H1 (cell line): ENCODE results near the gene C18orf63. TPM values are rescaled to one million over a fixed set of nuclear protein-coding genes. Genes with fewer than 3 reads are reported as not detected.
A peak's percentile ranks its signal among the peaks of the same experiment; 100 is the strongest.

ENCODE experiments used
- CTCF ChIA-PET: fragments of 300-600 bp; sonication (Branson Sonifier 250); formaldehyde crosslinking; loops from one replicate; lab custom pipeline; 2021; ENCODE audit not compliant: partially characterized antibody; lab: Charles Lee
- POLR2A ChIA-PET: fragments of 300-600 bp; sonication (Branson Sonifier 250); formaldehyde crosslinking; loops from one replicate; lab custom pipeline; 2021; ENCODE audit warnings: inconsistent platforms; ENCODE audit not compliant: partially characterized antibody; lab: Charles Lee
- DNase-seq, 2 experiments: peaks; one replicate each; pipeline versions ENCODE4 v3.0.0 to v3.0.0-alpha.2; 2010 to 2022; ENCODE audit warnings: low spot score in 2 of 2, low read depth in 1 of 2, mixed read lengths in 1 of 2
- FAIRE-seq: peaks from 2 replicates; lab custom pipeline; 2011; peaks lifted over from hg19 to GRCh38; lab: Jason Lieb, UNC
- H2AFZ ChIP-seq: 2 replicates; pipeline ENCODE4 v1.8.1; 2012; ENCODE audit warnings: low read length, inconsistent platforms
- H2AK5ac ChIP-seq: 2 replicates; pipeline ENCODE4 v1.6.1; 2013; ENCODE audit warnings: low read depth, low read length
- H2BK120ac ChIP-seq: replicated peaks from 2 replicates; pipeline ENCODE3; 2013; ENCODE audit warnings: low read depth, low read length, inconsistent platforms
- H2BK12ac ChIP-seq: 2 replicates; pipeline ENCODE4 v1.6.1; 2013; ENCODE audit warnings: low read depth, low read length
- H2BK15ac ChIP-seq: 2 replicates; pipeline ENCODE4 v1.6.1; 2013; ENCODE audit warnings: low read length
- H2BK20ac ChIP-seq: 2 replicates; pipeline ENCODE4 v1.6.1; 2013; ENCODE audit warnings: low read length
- H2BK5ac ChIP-seq: 2 replicates; pipeline ENCODE4 v1.6.1; 2013; ENCODE audit warnings: low read depth, low read length
- H3K14ac ChIP-seq: 2 replicates; pipeline ENCODE4 v1.6.1; 2013; ENCODE audit warnings: inconsistent platforms; ENCODE audit not compliant: insufficient read length
- H3K18ac ChIP-seq: 2 replicates; pipeline ENCODE4 v1.6.1; 2013; ENCODE audit warnings: low read length; ENCODE audit errors: extremely low read depth
- H3K23ac ChIP-seq: 2 replicates; pipeline ENCODE4 v1.6.1; 2013; ENCODE audit warnings: inconsistent platforms; ENCODE audit not compliant: insufficient read length
- H3K23me2 ChIP-seq: 2 replicates; pipeline ENCODE4 v1.6.1; 2013; ENCODE audit warnings: low read depth, low read length
- H3K27ac ChIP-seq: 2 replicates; pipeline ENCODE4 v1.6.1; 2011; ENCODE audit warnings: low read depth, low read length, inconsistent platforms
- H3K27me3 ChIP-seq, 4 experiments: replicated peaks in 1 of 4; 1 replicate in 1 of 4; 2 replicates in 3 of 4; pipeline versions ENCODE4 v1.6.1 to v1.8.1; 2011 to 2013; ENCODE audit warnings: low read length in 3 of 4, mild to moderate bottlenecking in 3 of 4, inconsistent platforms in 2 of 4, mixed read lengths in 2 of 4, moderate library complexity in 1 of 4; ENCODE audit not compliant: control insufficient read depth in 3 of 4, insufficient read depth in 3 of 4; ENCODE audit errors: extremely low read depth in 1 of 4
- H3K36me3 ChIP-seq, 4 experiments: 2 replicates each; pipeline versions ENCODE4 v1.6.1 to v1.8.1; 2011 to 2013; ENCODE audit warnings: mild to moderate bottlenecking in 4 of 4, low read length in 3 of 4, moderate library complexity in 2 of 4, control low read depth in 1 of 4, inconsistent platforms in 1 of 4; ENCODE audit not compliant: insufficient read depth in 4 of 4, control insufficient read depth in 2 of 4
- H3K4ac ChIP-seq: replicated peaks from 2 replicates; pipeline ENCODE3; 2013; ENCODE audit warnings: low read length, low read depth, mixed read lengths, inconsistent platforms; ENCODE audit not compliant: insufficient read length
- H3K4me1 ChIP-seq, 4 experiments: replicated peaks in 1 of 4; 1 replicate in 1 of 4; 2 replicates in 3 of 4; pipeline versions ENCODE4 v1.6.1 to v1.8.1; 2011 to 2013; ENCODE audit warnings: low read length in 3 of 4, inconsistent platforms in 2 of 4, mixed read lengths in 1 of 4; ENCODE audit not compliant: insufficient read depth in 4 of 4, control insufficient read depth in 3 of 4
- H3K4me2 ChIP-seq, 2 experiments: 2 replicates each; pipeline versions ENCODE4 v1.6.1 to v1.8.1; 2011 to 2013; ENCODE audit warnings: low read depth in 2 of 2, low read length in 2 of 2, control low read depth in 1 of 2, inconsistent platforms in 1 of 2, mild to moderate bottlenecking in 1 of 2; ENCODE audit not compliant: insufficient read depth in 1 of 2
- H3K4me3 ChIP-seq, 4 experiments: fragments of 200-600, 300-600 bp in 1 of 4; sonication (generic), shearing (Covaris generic), sonication (Bioruptor Twin) in 1 of 4; 2 replicates each; pipeline versions ENCODE4 v1.5.1 to v1.8.1; 2011 to 2016; ENCODE audit warnings: low read length in 4 of 4, low read depth in 3 of 4, control low read depth in 2 of 4, inconsistent platforms in 2 of 4, mild to moderate bottlenecking in 2 of 4, mixed read lengths in 1 of 4, moderate library complexity in 1 of 4; ENCODE audit not compliant: insufficient read depth in 2 of 4; ENCODE audit errors: extremely low read depth in 1 of 4
- H3K56ac ChIP-seq: replicated peaks from 2 replicates; pipeline ENCODE3; 2013; ENCODE audit warnings: low read depth, mild to moderate bottlenecking, mixed read lengths, low read length, inconsistent platforms; ENCODE audit not compliant: insufficient read length
- H3K79me1 ChIP-seq: 2 replicates; pipeline ENCODE4 v1.6.1; 2013; ENCODE audit warnings: low read depth, low read length, control low read depth
- H3K79me2 ChIP-seq, 2 experiments: 2 replicates each; pipeline versions ENCODE4 v1.6.1 to v1.8.1; 2012 to 2013; ENCODE audit warnings: low read length in 2 of 2, mild to moderate bottlenecking in 2 of 2, inconsistent platforms in 1 of 2; ENCODE audit not compliant: insufficient read depth in 2 of 2, control insufficient read depth in 1 of 2
- H3K9ac ChIP-seq, 4 experiments: replicated peaks in 1 of 4; 1 replicate in 1 of 4; 2 replicates in 3 of 4; pipeline versions ENCODE4 v1.6.1 to v1.8.1; 2011 to 2013; ENCODE audit warnings: low read depth in 3 of 4, low read length in 3 of 4, control low read depth in 2 of 4, mild to moderate bottlenecking in 2 of 4, moderate library complexity in 2 of 4, inconsistent platforms in 1 of 4; ENCODE audit errors: extremely low read depth in 1 of 4
- H3K9me3 ChIP-seq, 2 experiments: 2 replicates each; pipeline versions ENCODE4 v1.6.1 to v1.8.1; 2012 to 2013; ENCODE audit warnings: mild to moderate bottlenecking in 2 of 2, moderate library complexity in 2 of 2, control low read depth in 1 of 2, inconsistent platforms in 1 of 2, low read depth in 1 of 2, low read length in 1 of 2, mixed read lengths in 1 of 2; ENCODE audit not compliant: insufficient read depth in 2 of 2
- H4K20me1 ChIP-seq, 2 experiments: replicated peaks in 1 of 2; 2 replicates each; pipeline versions ENCODE3 to v1.8.1; 2011 to 2013; ENCODE audit warnings: inconsistent platforms in 2 of 2, low read length in 2 of 2, mild to moderate bottlenecking in 1 of 2; ENCODE audit not compliant: insufficient read depth in 2 of 2, control insufficient read depth in 1 of 2
- H4K5ac ChIP-seq: 2 replicates; pipeline ENCODE4 v1.6.1; 2013; ENCODE audit warnings: low read length, low read depth, mixed read lengths, inconsistent platforms; ENCODE audit not compliant: insufficient read length
- H4K8ac ChIP-seq: 2 replicates; pipeline ENCODE4 v1.8.0; 2013; ENCODE audit warnings: mild to moderate bottlenecking, moderate library complexity, low read length, inconsistent platforms; ENCODE audit not compliant: insufficient read depth; ENCODE audit errors: extremely low read depth
- H4K91ac ChIP-seq: replicated peaks from 2 replicates; pipeline ENCODE3; 2013; ENCODE audit warnings: low read length, mixed read lengths, inconsistent platforms; ENCODE audit not compliant: insufficient read length
- MAX ChIP-seq: IDR thresholded peaks from 2 replicates; pipeline ENCODE4 v1.6.1; 2012; ENCODE audit warnings: inconsistent platforms
- SAP30 ChIP-seq: fragments of 300-600 bp; sonication (generic); IDR thresholded peaks from 2 replicates; pipeline ENCODE4 v1.7.1; 2012; ENCODE audit warnings: low read length, moderate library complexity, mild to moderate bottlenecking, inconsistent platforms; ENCODE audit not compliant: insufficient read depth, insufficient replicate concordance
- WGBS, 2 experiments: shearing (Covaris generic) in 1 of 2; methylation state at CpG; one replicate each; pipeline versions ENCODE4 v1.1.6 to v1.1.7; 2013 to 2015; ENCODE audit warnings: low lambda C conversion rate in 2 of 2, mixed read lengths in 2 of 2, inconsistent platforms in 1 of 2, low coverage in 1 of 2, missing lambda C conversion rate in 1 of 2; ENCODE audit not compliant: insufficient replicate concordance in 2 of 2, insufficient coverage in 1 of 2, insufficient read length in 1 of 2; ENCODE audit errors: extremely low coverage in 1 of 2, missing lambda C conversion rate in 1 of 2; 5-methylcytosine and 5-hydroxymethylcytosine counted together
- polyA plus RNA-seq, 7 experiments: library from polyadenylated mRNA; depleted of rRNA in 3 of 7; stranded (reverse) in 5 of 7; unstranded in 2 of 7; fragments of >200 nt in 5 of 7; fragments of 200-250 nt in 2 of 7; gene quantifications; 1 replicate in 5 of 7; 2 replicates in 1 of 7; 4 replicates in 1 of 7; pipeline versions ENCODE4 v1.2.1 to v1.2.3, GENCODE V29; 2011 to 2013; ENCODE audit warnings: missing spikeins in 2 of 7, mixed read lengths in 2 of 7
- total RNA-seq: library from RNA; stranded (reverse); fragmentation: NEBNext Ultra II Directional; extraction: Animal tissue kit (Norgen Biotek cat#: 25700); gene quantifications from 2 replicates; pipeline ENCODE4 v1.2.1, GENCODE V29; 2021

Gene C18orf63
- total and polyA plus RNA-seq, 2 of the 8 experiments (the other 6 are each of a cell fraction or from before 2014, with no cell fraction given): not detected

GRCh38 chr18:74282755-74283554 is 32.7 kb upstream of the C18orf63 start:
- CTCF ChIA-PET: no interaction called here
- Histone ChIP-seq H4K20me1 (no peaks in the 10 kb centered on the region), H3K23me2 (peaks cover 6% of the 10 kb centered on the region; the same call in 1 of the 2 replicates), H3K4me2 (peak overlapping the region; percentile 54 to 55), H4K8ac (no peak overlapping the region), H3K4me1 (peaks cover 22 to 46% (median 34%) of the 10 kb centered on the region in 4 experiments), H3K4ac (peak overlapping the region; percentile 28), H3K23ac (no peak overlapping the region), H2BK12ac (peak overlapping the region; percentile 97), H3K9ac (peak overlapping the region in 2 of 4 experiments; percentile 4 to 19; a peak in 2 of 7 replicates), H2BK120ac (peak overlapping the region; percentile 51), H3K4me3 (peak overlapping the region in 2 of 4 experiments; percentile 22 to 37; a peak in 4 of 8 replicates), H2BK20ac (peak overlapping the region; percentile 99), H3K79me1 (peaks cover 14% of the 10 kb centered on the region), H3K18ac (peak overlapping the region; percentile 86), H2BK5ac (peak overlapping the region; percentile 98; the same call in 1 of the 2 replicates), H3K56ac (no peak overlapping the region), H3K14ac (no peak overlapping the region), H2BK15ac (peak overlapping the region; percentile 47; the same call in 1 of the 2 replicates), H3K79me2 (peaks cover 5 to 81% of the 10 kb centered on the region in 2 experiments), H2AFZ (no peak overlapping the region), H4K91ac (peak overlapping the region; percentile 75), H3K27ac (peak overlapping the region; percentile 67; the same call in 1 of the 2 replicates), H4K5ac (no peak overlapping the region), H3K9me3 (no peaks in the 10 kb centered on the region), H3K36me3 (no peaks in the 10 kb centered on the region), H2AK5ac (peak overlapping the region; percentile 96), H3K27me3 (no peaks in the 10 kb centered on the region)
- POLR2A ChIA-PET: no interaction called here
- no peak for FAIRE-seq
- 69% methylated on average over 10 of the region's 10 CpGs; no CpG with 5 or more reads in 1 of the 2 experiments for whole genome bisulfite sequencing, 2 experiments
- DNase-seq: no peak
- no peak for TF ChIP-seq MAX
- TF ChIP-seq SAP30: no peak
